D721Med (cell line): ENCODE measurements around the gene PRX.

Experiments
- DNase-seq: peaks from one replicate; pipeline ENCODE4 v3.0.0; 2011; ENCODE audit warnings: low spot score; ENCODE audit not compliant: insufficient read length
- FAIRE-seq: peaks from 2 replicates; lab custom pipeline; 2011; peaks lifted over from hg19 to GRCh38; lab: Jason Lieb, UNC
- TF ChIP-seq, protein P1 (sequence below): IDR thresholded peaks from 2 replicates; pipeline ENCODE4 v1.5.1; 2012; ENCODE audit warnings: mild to moderate bottlenecking, control low read depth; ENCODE audit not compliant: insufficient read depth; ENCODE audit errors: missing control alignments

Gene PRX

DNA sequence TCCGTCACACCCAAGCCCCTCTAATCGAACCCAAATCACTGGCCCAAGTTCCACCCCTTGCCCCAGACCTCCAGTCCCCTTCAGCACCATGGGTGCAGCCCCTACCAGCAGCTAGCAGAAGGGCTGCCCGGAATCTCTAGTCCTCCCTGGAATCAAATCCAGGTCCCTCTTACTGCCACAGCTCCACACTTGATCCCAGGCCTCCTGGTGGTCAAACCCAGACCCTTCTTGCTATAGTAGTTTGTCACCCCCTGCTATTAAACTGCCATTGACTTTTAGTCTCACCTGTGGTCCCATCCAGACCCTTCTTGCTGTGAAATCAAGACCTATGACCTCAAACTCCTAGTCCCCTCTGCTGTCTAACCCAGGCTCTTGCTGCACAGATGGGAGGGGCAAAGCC lies 31.9 kb downstream of the PRX start:
- FAIRE-seq (no peak), DNase-seq (no peak)
- TF ChIP-seq, protein P1, sequence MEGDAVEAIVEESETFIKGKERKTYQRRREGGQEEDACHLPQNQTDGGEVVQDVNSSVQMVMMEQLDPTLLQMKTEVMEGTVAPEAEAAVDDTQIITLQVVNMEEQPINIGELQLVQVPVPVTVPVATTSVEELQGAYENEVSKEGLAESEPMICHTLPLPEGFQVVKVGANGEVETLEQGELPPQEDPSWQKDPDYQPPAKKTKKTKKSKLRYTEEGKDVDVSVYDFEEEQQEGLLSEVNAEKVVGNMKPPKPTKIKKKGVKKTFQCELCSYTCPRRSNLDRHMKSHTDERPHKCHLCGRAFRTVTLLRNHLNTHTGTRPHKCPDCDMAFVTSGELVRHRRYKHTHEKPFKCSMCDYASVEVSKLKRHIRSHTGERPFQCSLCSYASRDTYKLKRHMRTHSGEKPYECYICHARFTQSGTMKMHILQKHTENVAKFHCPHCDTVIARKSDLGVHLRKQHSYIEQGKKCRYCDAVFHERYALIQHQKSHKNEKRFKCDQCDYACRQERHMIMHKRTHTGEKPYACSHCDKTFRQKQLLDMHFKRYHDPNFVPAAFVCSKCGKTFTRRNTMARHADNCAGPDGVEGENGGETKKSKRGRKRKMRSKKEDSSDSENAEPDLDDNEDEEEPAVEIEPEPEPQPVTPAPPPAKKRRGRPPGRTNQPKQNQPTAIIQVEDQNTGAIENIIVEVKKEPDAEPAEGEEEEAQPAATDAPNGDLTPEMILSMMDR, result no peak

DNA sequence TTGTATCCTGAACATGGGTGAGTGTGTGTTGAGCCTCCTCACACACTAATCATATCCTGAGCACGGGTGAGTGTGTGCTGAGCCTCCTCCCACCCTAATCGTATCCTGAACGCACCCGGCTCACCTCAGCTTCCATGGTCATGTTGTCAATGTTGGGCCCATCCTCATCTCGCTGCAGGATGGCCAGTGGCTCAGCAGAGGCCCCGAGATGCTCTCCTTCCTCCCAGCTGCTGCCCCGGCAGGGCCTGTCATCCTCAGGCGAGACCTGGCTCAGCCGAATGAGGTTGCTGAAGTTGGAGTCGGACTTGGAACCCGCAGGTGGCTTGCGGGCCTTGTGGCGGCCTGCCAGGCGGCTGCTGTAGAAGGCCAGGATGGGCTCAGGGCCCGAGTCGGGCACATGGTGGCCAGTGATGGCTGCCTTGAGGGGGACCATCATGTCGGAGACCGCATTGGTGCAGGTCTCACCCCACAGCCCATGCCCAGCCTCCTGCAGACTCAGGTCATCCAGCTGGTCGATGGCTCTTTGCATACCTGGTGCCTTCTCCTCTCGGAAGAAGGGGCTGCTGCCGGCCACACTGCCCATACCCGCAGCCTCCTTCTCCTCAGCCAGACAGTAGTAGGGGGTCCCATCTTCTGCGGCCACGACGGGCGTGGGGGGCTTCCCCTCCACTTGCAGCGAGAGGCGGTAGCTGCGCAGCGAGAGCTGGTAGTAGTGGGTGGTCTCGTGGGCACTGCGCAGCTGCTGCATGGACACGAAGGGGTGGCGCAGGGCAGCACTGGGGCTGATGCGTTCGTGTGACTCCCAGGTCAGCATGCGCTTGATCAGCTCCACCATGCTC lies 32.8 kb downstream of the PRX start:
- TF ChIP-seq, protein P1, result no peak
- FAIRE-seq, result no peak
- DNase-seq, result no peak

DNA sequence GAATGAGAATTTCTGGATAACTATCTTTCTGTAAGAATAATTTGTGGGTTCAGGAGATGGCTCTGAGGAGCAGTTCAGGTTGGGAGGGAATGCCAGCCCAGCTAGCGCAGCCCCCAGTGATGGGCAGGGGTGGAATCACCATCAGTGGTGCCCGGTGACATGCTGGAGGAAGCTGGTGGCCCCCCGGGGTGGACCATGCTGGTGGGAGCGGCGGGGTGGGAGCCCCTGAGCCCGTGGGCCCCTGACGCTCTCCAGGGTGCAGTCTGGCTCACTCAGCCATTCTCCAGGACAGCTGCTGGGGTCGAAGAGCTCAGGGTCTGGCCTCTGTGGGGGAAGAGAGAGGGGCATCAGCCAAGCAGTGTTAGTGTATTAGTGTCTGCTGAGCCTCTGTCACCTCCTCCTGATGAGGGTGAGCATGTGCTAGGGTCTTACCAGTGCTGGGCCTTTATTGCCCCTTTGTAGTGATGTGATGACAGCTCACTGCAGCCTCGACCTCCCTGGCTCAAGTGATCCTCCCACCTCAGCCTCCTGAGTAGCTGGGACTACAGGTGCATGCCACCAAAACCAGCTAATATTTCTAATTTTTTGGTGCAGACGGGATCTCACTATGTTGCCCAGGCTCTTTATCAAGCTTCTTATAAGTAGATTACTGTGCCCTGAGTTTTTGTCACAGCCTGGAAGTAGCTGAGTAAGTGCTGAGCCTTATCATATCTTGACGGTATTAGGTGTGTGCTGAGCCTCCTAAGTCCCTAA lies 33.6 kb downstream of the PRX start:
- no peak for FAIRE-seq

DNA sequence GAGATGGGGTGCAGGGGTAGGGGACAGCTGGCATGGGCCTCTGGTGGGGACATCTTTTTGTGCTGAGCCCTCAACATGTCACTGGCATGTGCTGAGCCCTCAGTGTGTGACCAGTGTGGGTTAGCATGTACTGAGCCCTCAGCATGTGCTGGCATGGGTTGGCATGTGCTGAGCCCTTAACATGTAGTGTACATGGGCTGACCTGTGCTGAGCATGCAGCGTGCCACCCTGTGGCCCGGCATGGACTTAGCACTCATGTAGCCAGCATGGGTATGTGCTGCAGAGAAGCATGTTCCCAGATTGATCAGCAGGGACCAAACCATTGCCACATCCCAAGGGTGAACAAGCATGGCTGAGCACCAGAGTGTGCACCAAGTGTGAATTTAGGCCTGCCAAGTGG lies 34.7 kb downstream of the PRX start:
- TF ChIP-seq, protein P1, result no peak
- FAIRE-seq, result no peak
- DNase-seq, result no peak

More for the DNA sequence above, 33.6 kb downstream of the PRX start:
- TF ChIP-seq, protein P1, result no peak
- DNase-seq, result no peak

DNA sequence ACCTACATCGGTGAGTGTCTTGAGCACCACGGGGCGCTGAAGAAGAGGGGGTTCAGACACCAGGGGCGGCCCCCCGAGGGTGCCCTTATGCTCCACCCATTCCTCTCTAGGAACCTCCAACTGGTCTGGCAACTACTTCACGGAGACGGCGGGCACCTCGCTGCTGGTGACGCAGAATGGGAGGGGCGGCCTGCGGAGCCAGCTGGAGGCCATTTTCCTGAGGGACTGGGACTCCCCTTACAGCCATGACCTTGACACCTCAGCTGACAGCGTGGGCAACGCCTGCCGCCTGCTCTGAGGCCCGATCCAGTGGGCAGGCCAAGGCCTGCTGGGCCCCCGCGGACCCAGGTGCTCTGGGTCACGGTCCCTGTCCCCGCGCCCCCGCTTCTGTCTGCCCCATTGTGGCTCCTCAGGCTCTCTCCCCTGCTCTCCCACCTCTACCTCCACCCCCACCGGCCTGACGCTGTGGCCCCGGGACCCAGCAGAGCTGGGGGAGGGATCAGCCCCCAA lies 35.2 kb downstream of the PRX start:
- DNase-seq, result no peak
- FAIRE-seq, result no peak
- TF ChIP-seq, protein P1, result no peak

DNA sequence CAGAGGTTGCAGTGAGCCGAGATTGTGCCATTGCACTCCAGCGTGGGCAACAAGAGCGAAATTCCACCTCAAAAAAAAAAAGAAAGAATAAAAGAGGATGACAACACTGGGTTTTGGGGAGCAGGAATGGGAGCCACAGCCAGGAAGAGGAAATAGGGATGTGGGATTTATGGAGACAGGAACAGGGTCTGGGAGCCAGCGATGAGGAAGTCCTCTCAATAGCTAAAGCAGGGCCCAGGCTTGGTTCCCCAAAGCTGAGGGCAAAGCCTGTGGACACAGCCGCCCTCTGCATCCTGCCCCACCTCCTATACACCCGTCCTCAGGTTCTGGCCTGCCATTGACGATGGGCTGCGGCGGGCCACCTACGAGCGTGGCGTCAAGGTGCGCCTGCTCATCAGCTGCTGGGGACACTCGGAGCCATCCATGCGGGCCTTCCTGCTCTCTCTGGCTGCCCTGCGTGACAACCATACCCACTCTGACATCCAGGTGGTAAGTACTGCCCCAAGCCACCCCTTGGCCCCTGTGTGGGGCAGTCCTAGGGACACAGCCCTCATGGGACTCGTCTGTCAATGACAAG lies 36.8 kb downstream of the PRX start:
- TF ChIP-seq, protein P1, result no peak
- no peak for FAIRE-seq

More for the DNA sequence above, 36.8 kb downstream of the PRX start:
- no peak for DNase-seq
